GM12892 (cell line): ENCODE data around the gene DBX2.

Source experiments
- POLR2A ChIP-seq: IDR thresholded peaks from 2 replicates; pipeline ENCODE4 v1.6.1; 2011; ENCODE audit warnings: low read depth, low read length, control low read depth
- POLR2AphosphoS5 ChIP-seq: IDR thresholded peaks from 2 replicates; pipeline ENCODE4 v1.6.1; 2011; ENCODE audit warnings: low read depth, low read length, control low read depth
- TAF1 ChIP-seq: IDR thresholded peaks from 2 replicates; pipeline ENCODE4 v1.6.1; 2011; ENCODE audit warnings: low read depth, mild to moderate bottlenecking, control low read depth, low read length, borderline replicate concordance

DNA sequence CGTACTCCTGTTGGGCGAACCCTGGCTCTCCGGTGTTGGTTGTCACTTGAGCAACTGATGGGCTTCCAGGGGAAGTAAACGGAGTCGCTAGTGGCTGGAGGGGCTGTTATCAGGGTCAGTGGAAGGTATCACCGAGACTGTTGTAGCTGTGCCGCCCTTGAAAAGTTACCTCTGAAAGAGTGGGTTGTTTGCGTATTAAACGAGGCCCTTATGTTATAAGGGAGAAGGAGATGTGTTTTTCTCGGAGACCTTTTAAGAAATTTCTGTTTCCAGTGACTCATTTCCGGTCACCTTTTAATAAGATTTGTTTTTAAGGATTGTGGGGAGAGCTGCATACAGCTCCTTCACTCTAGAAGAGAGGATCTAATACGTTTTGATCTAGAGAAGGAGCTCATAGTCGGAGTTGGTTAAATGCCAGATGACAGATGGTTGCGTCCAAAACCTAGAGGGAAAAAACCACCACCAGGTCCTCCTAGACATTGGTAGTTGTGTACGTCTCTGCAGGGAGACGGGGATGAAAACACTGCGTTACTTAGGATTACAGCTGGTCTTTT is 750 bp upstream of the DBX2 start:
- TF ChIP-seq POLR2A (no peak), POLR2AphosphoS5 (no peak), TAF1 (no peak)
